Measurements from ENCODE around the gene ITGB3.

ITGB3 gene

GRCh38 chr17:47330548-47330947 lies 76.9 kb downstream of the ITGB3 start:
- Histone ChIP-seq H4K20me1 (ENCODE audit: control insufficient read depth, insufficient read depth, low read depth, low read length) (no peaks in the 10 kb centered on the region), H3K27ac (ENCODE audit: low read depth, low read length) (no peak overlapping the region), H3K9me2 (replicated peaks; ENCODE audit: control insufficient read depth, low read length) (no peaks in the 10 kb centered on the region), H3K4me2 (ENCODE audit: low read length) (no peak overlapping the region), H3K9me3 (ENCODE audit: control insufficient read depth, insufficient read depth, low read length) (no peaks in the 10 kb centered on the region), H3K4me1 (ENCODE audit: control insufficient read depth, low read length) (no peaks in the 10 kb centered on the region), H3K27me3 (ENCODE audit: control insufficient read depth, low read length) (peaks cover 60% of the 10 kb centered on the region), H3F3A (ENCODE audit: control insufficient read depth, insufficient read depth) (no peaks in the 10 kb centered on the region), H3K79me2 (ENCODE audit: control insufficient read depth, low read length) (no peaks in the 10 kb centered on the region), H3K4me3 (ENCODE audit: low read length) (no peak overlapping the region), H3K36me3 (ENCODE audit: control insufficient read depth, low read length) (no peaks in the 10 kb centered on the region)
- TF ChIP-seq, protein P1, sequence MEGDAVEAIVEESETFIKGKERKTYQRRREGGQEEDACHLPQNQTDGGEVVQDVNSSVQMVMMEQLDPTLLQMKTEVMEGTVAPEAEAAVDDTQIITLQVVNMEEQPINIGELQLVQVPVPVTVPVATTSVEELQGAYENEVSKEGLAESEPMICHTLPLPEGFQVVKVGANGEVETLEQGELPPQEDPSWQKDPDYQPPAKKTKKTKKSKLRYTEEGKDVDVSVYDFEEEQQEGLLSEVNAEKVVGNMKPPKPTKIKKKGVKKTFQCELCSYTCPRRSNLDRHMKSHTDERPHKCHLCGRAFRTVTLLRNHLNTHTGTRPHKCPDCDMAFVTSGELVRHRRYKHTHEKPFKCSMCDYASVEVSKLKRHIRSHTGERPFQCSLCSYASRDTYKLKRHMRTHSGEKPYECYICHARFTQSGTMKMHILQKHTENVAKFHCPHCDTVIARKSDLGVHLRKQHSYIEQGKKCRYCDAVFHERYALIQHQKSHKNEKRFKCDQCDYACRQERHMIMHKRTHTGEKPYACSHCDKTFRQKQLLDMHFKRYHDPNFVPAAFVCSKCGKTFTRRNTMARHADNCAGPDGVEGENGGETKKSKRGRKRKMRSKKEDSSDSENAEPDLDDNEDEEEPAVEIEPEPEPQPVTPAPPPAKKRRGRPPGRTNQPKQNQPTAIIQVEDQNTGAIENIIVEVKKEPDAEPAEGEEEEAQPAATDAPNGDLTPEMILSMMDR (IDR thresholded peaks at IDR 0.05; ENCODE audit: low read depth, low read length, poor library complexity, severe bottlenecking) = no peak
- no peak for TF ChIP-seq EZH2phosphoT487 (IDR thresholded peaks at IDR 0.05; ENCODE audit: borderline replicate concordance, low read length)

- no peak for TF ChIP-seq EZH2phosphoT487 (IDR thresholded peaks at IDR 0.05; ENCODE audit: borderline replicate concordance, low read length)
- TF ChIP-seq, protein P1 (IDR thresholded peaks at IDR 0.05; ENCODE audit: low read depth, low read length, poor library complexity, severe bottlenecking) = no peak
- Histone ChIP-seq H4K20me1 (ENCODE audit: control insufficient read depth, insufficient read depth, low read depth, low read length) (no peaks in the 10 kb centered on the region), H3K79me2 (ENCODE audit: control insufficient read depth, low read length) (no peaks in the 10 kb centered on the region), H3K27ac (ENCODE audit: low read depth, low read length) (no peak overlapping the region), H3F3A (ENCODE audit: control insufficient read depth, insufficient read depth) (no peaks in the 10 kb centered on the region), H3K9me2 (replicated peaks; ENCODE audit: control insufficient read depth, low read length) (no peaks in the 10 kb centered on the region), H3K4me3 (ENCODE audit: low read length) (no peak overlapping the region), H3K4me1 (ENCODE audit: control insufficient read depth, low read length) (no peaks in the 10 kb centered on the region), H3K9me3 (ENCODE audit: control insufficient read depth, insufficient read depth, low read length) (no peaks in the 10 kb centered on the region), H3K36me3 (ENCODE audit: control insufficient read depth, low read length) (no peaks in the 10 kb centered on the region), H3K4me2 (ENCODE audit: low read length) (no peak overlapping the region), H3K27me3 (ENCODE audit: control insufficient read depth, low read length) (peaks cover 58% of the 10 kb centered on the region)
Observed at GRCh38 chr17:47332287-47332686, 78.7 kb downstream of the ITGB3 start.

DNA sequence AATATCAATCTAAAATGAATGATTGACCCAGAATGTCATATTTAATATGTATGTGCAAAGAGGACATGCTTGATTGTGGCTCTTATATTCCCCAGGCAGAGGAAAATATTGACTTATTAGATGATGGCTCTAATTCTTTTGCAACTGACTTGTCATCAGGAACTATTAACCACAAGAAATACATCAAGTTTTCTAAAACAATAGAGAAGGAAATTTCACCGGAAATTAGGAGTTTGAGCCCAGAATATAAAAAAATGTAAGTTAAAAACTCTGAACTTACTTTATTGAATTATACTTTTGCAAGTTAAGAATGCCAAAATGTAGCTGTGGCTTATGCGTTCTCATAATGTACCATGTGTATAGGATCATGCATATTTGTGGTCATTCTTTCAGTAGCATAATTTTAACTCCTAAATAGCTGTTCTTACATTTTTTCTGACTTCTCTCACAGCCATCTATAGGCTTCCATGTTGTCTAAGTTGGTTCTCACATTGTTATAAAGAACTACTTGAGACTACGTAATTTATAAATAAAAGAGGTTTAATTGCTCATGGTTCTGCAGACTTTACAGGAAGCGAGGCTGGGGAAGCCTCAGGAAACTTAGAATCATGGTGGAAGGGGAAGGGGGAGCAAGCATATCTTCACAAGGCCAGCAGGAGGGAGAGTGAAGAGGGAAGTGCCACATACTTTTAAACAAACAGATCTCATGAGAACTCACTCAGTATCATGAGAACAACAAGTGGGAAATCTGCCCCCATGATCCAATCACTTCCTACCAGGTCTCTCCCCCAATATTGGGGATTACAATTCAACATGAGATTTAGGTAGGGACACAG lies 81.7 kb downstream of the ITGB3 start:
- no peak overlapping the region for H3K27ac ChIP-seq (ENCODE audit: low read depth, low read length)
- H3K36me3 ChIP-seq (ENCODE audit: control insufficient read depth, low read length) = no peaks in the 10 kb centered on the region
- TF ChIP-seq, protein P1 (IDR thresholded peaks at IDR 0.05; ENCODE audit: low read depth, low read length, poor library complexity, severe bottlenecking) = no peak
- TF ChIP-seq EZH2phosphoT487 (IDR thresholded peaks at IDR 0.05; ENCODE audit: borderline replicate concordance, low read length) = no peak
- H3K4me3 ChIP-seq (ENCODE audit: low read length) = no peak overlapping the region
- H3K9me3 ChIP-seq (ENCODE audit: control insufficient read depth, insufficient read depth, low read length) = no peaks in the 10 kb centered on the region
- H3F3A ChIP-seq (ENCODE audit: control insufficient read depth, insufficient read depth) = no peaks in the 10 kb centered on the region
- H3K4me1 ChIP-seq (ENCODE audit: control insufficient read depth, low read length) = no peaks in the 10 kb centered on the region
- peaks cover 48% of the 10 kb centered on the region for H3K27me3 ChIP-seq (ENCODE audit: control insufficient read depth, low read length)
- no peaks in the 10 kb centered on the region for H3K79me2 ChIP-seq (ENCODE audit: control insufficient read depth, low read length)
- H3K9me2 ChIP-seq (replicated peaks; ENCODE audit: control insufficient read depth, low read length) = no peaks in the 10 kb centered on the region
- no peaks in the 10 kb centered on the region for H4K20me1 ChIP-seq (ENCODE audit: control insufficient read depth, insufficient read depth, low read depth, low read length)
- no peak overlapping the region for H3K4me2 ChIP-seq (ENCODE audit: low read length)

All from DOHH2 (cell line).